ENCODE data around the gene ZNF814.
"Not testable (repeated sequence)": the region's sequence is repeated elsewhere in the genome, so short reads cannot be mapped to it uniquely, and the experiment has no call there.

Gene ZNF814

DNA sequence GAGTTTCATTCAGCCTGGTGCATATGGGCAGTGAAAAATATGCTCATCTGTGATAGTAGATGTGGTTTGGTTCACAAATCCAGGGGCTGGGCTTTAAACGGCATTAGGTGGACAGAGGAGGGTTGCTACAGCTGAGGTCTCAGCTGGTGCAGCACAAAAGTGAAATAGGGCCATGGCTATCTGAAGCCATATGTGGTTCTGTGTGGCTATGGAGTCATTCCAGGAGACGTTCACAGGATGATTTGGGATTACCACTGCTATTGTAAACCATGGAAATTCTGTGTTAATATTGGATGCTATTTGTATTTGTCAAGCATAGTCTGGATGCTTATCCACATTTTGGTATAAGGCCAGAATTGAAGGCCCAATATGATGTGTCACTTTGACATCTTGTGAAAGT, 34.7 kb downstream of the ZNF814 start:
- DNase-seq, result not testable (repeated sequence)

DNA sequence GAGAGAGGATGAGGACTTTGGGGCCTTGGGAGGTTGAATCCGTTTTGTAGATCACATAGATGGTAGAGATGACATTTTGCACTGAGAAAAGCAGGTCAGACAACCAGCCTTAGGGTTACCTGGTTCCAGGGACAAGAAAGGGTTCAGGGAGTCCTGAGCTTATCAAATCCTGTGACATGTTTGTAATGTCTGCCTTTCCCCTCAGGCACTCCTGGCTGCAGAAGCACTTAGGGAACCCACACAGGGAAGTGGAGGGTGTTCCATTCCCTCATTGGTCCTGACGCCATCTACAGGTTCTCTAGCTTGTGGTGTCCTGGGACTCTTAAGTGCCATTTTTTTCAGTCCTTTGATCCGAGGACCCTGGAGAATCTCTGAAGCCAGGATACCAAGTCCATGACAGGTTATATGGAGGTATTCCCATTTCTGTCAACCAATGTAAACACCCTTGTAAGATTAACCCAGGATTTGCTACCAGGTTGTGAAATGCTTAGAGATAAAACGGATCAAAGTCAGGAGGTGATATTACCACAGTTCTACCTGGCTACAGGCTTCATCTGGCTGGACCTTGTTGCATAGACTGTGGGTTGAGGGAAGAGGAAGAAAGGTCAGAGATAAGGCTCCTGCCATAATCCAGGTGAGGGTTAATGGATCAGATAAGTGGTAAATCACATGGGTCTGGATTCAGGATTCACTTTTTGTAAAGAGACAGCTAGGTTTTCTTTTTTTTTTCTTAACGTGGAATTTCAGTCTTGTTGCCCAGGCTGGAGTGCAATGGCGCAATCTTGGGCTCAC, 36.8 kb downstream of the ZNF814 start:
- DNase-seq, result not testable (repeated sequence)

GRCh38 chr19:57850553-57851017, 38.3 kb downstream of the ZNF814 start:
- no peak for DNase-seq

- DNase-seq, result peak; percentile 7
Observed at GRCh38 chr19:57849666-57850473, 39.0 kb downstream of the ZNF814 start, which contains the start of gene ZNF587. Gene ZNF587, plus strand, starts transcription at chr19:57849859. Its CDS starts 180 bp downstream, at chr19:57850039.

DNA sequence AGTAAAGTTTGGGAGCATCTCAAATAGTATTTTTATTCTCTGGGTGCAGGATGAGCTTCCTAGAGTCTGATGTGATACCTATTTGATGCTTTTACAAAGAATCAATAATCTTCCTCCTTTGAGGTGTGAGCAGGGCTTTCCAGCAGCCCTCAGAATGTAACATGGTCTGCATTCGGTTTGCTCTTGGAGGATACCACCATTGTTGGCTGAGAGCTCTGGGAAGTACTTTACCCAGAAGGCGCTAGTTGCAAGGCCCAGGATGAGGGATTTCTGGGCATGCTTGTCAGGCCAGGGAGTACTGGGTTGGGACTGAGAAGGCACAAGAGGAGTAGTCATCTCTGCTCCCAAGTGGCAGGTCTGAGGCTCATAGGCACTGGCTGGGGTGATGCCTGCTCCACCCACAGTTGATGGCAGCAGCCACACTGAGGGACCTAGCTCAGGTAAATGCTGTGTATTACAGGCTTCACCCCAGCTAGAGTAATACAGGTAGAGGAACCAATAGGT, 39.6 kb downstream of the ZNF814 start:
- DNase-seq, result not testable (repeated sequence)

DNA sequence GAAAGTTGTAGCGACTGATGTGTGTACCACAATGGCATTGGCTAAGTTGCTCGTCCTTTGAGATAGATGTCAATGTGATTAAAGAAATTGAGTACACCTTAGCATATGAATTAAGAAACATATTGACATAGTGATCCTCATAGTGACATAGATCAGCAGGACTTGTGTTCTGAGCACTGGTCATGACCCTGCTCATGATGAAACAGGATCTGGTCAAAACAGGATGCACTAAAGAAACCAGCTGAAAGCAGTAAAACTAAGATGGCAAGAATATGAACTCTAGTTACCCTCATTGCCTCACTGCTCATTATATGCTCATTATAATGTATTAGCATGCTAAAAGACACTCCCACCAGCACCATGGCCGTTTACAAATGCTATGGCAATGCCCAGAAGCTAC, 41.7 kb downstream of the ZNF814 start:
- not testable (repeated sequence) for DNase-seq

- no peak for DNase-seq
Observed at GRCh38 chr19:57841122-57841763, 47.6 kb downstream of the ZNF814 start.

- DNase-seq, result not testable (repeated sequence)
Observed at GRCh38 chr19:57838622-57839191, 50.1 kb downstream of the ZNF814 start.

DNA sequence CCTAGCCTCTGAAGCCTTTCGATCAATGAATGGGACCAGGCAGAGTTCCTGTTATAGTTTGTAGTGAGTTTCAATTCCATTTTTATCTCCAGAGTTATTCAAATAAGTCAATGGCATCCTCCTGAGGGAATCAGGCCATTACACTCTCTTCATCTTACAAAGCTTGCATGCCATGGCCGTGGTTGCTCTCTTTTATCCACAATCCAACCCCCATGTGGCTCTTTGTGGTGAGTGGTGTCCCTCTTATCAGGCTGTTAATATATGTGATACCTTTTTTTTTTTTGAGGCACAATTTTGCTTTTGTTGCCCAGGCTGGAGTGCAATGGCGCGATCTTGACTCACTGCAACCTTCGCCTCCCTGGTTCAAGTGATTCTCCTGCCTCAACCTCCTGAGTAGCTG, 51.8 kb downstream of the ZNF814 start:
- DNase-seq, result not testable (repeated sequence)

DNA sequence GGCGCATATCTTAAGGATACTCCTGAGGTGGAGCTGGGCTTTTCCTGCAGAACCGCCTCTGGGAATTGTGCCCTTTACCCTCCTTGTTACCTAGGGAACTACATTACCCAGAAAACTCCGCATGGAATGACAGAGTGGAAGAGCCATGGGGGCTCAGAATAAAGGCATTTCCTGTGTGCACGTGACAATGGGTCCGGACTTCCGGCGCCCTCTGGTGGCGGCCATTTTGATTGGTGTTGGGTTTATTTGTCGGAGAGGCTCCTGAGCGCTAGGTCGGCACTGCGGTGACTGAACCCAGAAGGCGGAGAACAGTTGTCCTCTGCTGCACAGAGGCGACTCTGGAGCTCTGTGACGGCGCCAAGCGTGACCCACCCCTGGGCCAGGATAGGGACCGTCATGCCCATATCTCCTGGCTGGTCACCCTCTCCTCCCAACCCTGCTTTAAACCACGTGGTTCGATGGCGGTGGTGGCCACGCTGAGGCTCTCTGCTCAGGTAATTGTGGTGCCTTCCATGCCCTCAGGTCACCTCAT, 58.7 kb downstream of the ZNF814 start, which contains the start of gene ZNF587B:
ZNF587B (plus strand) TSS at position 229 of the 532 bp plus-strand sequence; CDS start at position 459, 230 bp downstream.
- DNase-seq, result no peak

GRCh38 chr19:57829316-57829715, 59.5 kb downstream of the ZNF814 start:
- no peak for DNase-seq

- no peak for DNase-seq
Observed at GRCh38 chr19:57825511-57825910, 63.3 kb downstream of the ZNF814 start.

DNA sequence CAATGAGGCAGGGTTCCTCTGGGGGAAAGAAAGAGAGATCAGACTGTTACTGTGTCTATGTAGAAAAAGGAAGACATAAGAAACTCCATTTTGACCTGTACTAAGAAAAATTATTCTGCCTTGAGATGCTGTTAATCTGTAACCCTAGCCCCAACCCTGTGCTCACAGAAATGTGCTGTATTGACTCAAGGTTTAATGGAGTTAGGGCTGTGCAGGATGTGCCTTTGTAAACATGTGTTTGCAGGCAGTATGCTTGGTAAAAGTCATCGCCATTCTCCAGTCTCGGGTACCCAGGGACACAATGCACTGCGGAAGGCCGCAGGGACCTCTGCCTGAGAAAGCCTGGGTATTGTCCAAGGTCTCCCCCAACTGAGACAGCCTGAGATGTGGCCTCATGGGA, 65.2 kb downstream of the ZNF814 start:
- DNase-seq, result not testable (repeated sequence)

DNA sequence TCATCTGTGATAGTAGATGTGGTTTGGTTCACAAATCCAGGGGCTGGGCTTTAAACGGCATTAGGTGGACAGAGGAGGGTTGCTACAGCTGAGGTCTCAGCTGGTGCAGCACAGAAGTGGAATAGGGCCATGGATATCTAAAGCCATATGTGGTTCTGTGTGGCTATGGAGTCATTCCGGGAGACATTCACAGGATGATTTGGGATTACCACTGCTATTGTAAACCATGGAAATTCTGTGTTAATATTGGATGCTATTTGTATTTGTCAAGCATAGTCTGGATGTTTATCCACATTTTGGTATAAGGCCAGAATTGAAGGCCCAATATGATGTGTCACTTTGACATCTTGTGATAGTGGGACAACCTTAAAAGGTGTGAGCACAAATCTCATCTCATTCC, 65.7 kb downstream of the ZNF814 start:
- DNase-seq, result not testable (repeated sequence)

DNA sequence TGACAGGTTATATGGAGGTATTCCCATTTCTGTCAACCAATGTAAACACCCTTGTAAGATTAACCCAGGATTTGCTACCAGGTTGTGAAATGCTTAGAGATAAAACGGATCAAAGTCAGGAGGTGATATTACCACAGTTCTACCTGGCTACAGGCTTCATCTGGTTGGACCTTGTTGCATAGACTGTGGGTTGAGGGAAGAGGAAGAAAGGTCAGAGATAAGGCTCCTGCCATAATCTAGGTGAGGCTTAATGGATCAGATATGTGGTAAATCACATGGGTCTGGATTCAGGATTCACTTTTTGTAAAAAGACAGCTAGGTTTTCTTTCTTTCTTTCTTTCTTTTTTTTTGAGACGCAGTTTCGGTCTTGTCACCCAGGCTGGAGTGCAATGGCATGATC, 67.3 kb downstream of the ZNF814 start:
- not testable (repeated sequence) for DNase-seq

- DNase-seq, result not testable (repeated sequence)
Observed at GRCh38 chr19:57821095-57821494, 67.7 kb downstream of the ZNF814 start.

DNA sequence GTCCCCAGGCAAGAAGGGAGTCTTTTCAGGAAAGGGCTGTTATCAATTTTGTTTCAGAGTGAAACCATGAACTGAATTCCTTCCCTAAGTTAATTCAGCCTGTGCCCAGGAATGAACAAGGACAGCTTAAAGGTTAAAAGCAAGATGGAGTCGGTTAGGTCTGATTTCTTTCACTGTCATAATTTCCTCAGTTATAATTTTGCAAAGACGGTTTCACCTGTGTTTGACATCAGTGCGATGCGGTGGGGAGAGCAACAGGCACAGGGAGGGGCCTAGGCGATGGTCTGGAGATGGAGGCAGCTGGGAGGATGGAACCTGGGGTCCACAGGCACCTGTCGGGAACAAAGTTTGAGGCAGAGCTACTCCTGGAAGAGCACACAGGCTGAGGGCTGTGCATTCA, 68.2 kb downstream of the ZNF814 start:
- no peak for DNase-seq

DNA sequence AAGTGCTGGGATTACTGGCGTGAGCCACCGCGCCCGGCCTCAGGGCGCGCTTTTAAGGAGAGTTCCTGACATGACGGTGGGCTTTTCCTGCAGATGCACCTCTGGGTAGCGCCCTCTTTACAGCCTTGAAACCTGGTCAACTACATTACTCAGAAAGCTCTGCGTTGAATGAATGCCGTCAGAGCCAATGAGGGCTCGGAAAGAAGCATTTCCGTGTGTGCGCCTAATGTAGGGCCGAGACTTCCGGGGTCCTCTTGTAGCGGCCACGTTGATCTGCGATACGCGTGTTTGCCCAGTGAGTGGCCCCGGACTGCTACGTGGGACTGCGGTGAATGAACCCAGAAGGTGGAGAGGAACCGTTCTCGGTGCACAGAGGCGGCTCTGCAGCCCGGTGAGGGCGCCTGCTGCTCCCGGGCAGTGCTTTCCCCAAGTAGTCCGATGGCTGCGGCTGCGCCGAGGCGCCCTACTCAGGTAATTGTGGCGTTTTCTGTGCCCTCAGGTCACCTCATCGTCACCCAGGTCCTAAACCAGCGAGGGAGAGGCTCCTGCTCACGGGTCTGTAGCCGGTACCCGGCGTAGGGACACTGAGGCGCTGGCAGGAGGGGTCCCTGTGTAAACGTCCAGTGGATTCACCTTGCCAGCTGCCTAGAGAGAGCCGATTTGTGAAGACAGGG, 69.2 kb downstream of the ZNF814 start:
- DNase-seq, result peak; percentile 62

- DNase-seq, result no peak
Observed at GRCh38 chr19:57818378-57818777, 70.5 kb downstream of the ZNF814 start.

DNA sequence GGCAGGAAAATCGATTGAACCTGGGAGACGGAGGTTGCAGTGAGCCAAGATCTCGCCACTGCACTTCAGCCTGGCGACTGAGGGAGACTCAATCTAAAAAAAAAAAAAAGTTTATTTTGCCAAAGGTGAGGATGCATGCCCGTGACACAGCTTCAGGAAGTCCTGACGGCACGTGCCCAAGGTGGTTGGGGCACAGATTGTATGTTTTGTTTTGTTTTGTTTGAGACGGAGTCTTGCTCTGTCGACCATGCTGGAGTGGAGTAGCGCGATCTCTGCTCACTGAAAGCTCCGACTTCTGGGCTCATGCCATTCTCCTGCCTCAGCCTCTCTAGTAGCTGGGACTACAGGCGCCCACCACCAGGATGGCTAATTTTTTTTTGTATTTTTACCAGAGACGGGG, 70.9 kb downstream of the ZNF814 start:
- no peak for DNase-seq

DNA sequence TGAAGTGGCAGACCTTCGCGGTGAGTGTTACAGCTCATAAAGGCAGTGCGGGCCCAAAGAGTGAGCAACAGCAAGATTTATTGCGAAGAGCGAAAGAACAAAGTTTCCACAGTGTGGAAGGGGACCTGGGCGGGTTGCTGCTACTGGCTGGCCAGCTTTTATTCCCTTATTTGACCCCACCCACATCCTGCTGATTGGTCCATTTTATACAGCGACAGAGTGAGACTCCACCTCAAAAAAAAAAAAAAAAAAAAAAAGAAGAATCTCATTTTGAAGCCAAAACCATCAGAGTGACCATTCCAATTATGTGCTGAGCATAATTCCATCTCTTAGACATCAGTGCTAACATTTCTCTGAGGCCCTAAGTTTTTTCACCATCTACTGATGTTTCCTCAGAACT, 72.2 kb downstream of the ZNF814 start:
- no peak for DNase-seq

Data from NCI-H187 treated with DMSO at 0.1 percent for 48 hours (cell line).